Naive thymus-derived CD4-positive, alpha-beta T cell (primary cell): ENCODE results near the gene ADORA2B. TPM values are rescaled to one million over a fixed set of nuclear protein-coding genes. Genes with fewer than 3 reads are reported as not detected.

Source experiments
- polyA plus RNA-seq, 2 donors: library from polyadenylated mRNA; unstranded; fragments of 300-500 nt; fragmentation: Illumina TruSeq; gene quantifications; one replicate each; pipeline ENCODE4 v1.2.3, GENCODE V29; 2021
- total RNA-seq, 6 experiments: library from RNA in 5 of 6; stranded (reverse) in 5 of 6; gene quantifications; 1 replicate in 5 of 6; 2 replicates in 1 of 6; pipeline ENCODE4 v1.2.3 and lab custom pipeline; 2021 to 2026

ADORA2B gene
- total and polyA plus RNA-seq, 7 experiments from 2014 or later: 0.50 to 2.6 (median 1.6) TPM; not detected in 2

Other genes with a start within 250 kb of the ADORA2B start
- 10 to 100 TPM; 14.7 to 32.1 (median 23.6) TPM for gene ZNF286A, start 245.4 kb upstream of the ADORA2B start, total RNA-seq
- gene ZNF286A, start 245.4 kb upstream of the ADORA2B start, polyA plus RNA-seq: 10 to 100 TPM; 15.4 to 16.3 TPM
- gene TBC1D26, start 212.8 kb upstream of the ADORA2B start, total RNA-seq: under 1 TPM in 1 of 5 experiments, not detected in 4; 0.43 TPM
- not detected for gene TBC1D26, start 212.8 kb upstream of the ADORA2B start, polyA plus RNA-seq
- 10 to 100 TPM; 10.0 to 39.6 (median 25.4) TPM for gene ZSWIM7, start 54.6 kb downstream of the ADORA2B start, total RNA-seq
- 10 to 100 TPM; 78.6 to 82.7 TPM for gene ZSWIM7, start 54.6 kb downstream of the ADORA2B start, polyA plus RNA-seq
- 10 to 100 TPM; 32.8 to 61.6 (median 37.4) TPM for gene TTC19, start 54.7 kb downstream of the ADORA2B start, total RNA-seq
- gene TTC19, start 54.7 kb downstream of the ADORA2B start, polyA plus RNA-seq: 10 to 100 TPM; 35.8 to 35.9 TPM